Neuron (in vitro differentiated cells): ENCODE measurements around the gene MPLKIP.
"Not testable (repeated sequence)": the region's sequence is repeated elsewhere in the genome, so short reads cannot be mapped to it uniquely, and the experiment has no call there.

Experiments used
- H2AFZ ChIP-seq: one replicate; pipeline ENCODE4 v1.6.1; 2013; ENCODE audit warnings: low read depth, mild to moderate bottlenecking, inconsistent platforms, low read length, moderate library complexity
- H3K27me3 ChIP-seq: one replicate; pipeline ENCODE4 v1.6.1; 2013; ENCODE audit warnings: low read length; ENCODE audit not compliant: insufficient read depth
- H3K36me3 ChIP-seq: one replicate; pipeline ENCODE4 v1.6.1; 2013; ENCODE audit warnings: low read length; ENCODE audit not compliant: insufficient read depth
- H3K4me1 ChIP-seq: one replicate; pipeline ENCODE4 v1.6.1; 2013; ENCODE audit warnings: low read length; ENCODE audit not compliant: insufficient read depth
- H3K4me3 ChIP-seq: 2 replicates; pipeline ENCODE4 v1.5.1; 2013; ENCODE audit warnings: mild to moderate bottlenecking, low read length, moderate library complexity
- H3K9me3 ChIP-seq: one replicate; pipeline ENCODE4 v1.6.1; 2013; ENCODE audit warnings: low read length

MPLKIP gene

DNA sequence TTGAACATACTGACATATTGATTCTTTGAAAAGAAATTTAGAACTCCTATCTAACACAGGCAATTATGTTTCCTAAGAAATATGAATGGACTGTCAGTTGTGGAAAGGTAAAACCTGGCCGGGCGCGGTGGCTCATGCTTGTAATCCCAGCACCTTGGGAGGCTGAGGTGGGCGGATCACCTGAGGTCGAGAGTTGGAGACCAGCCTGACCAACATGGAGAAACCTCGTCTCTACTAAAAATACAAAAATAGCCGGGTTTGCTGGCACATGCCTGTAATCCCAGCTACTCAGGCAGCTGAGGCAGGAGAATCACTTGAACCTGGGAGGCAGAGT, 13.8 kb upstream of the MPLKIP start:
- H3K9me3 ChIP-seq, H3K4me3 ChIP-seq, H3K4me1 ChIP-seq, H3K36me3 ChIP-seq, H3K27me3 ChIP-seq, H2AFZ ChIP-seq: not testable (repeated sequence)

DNA sequence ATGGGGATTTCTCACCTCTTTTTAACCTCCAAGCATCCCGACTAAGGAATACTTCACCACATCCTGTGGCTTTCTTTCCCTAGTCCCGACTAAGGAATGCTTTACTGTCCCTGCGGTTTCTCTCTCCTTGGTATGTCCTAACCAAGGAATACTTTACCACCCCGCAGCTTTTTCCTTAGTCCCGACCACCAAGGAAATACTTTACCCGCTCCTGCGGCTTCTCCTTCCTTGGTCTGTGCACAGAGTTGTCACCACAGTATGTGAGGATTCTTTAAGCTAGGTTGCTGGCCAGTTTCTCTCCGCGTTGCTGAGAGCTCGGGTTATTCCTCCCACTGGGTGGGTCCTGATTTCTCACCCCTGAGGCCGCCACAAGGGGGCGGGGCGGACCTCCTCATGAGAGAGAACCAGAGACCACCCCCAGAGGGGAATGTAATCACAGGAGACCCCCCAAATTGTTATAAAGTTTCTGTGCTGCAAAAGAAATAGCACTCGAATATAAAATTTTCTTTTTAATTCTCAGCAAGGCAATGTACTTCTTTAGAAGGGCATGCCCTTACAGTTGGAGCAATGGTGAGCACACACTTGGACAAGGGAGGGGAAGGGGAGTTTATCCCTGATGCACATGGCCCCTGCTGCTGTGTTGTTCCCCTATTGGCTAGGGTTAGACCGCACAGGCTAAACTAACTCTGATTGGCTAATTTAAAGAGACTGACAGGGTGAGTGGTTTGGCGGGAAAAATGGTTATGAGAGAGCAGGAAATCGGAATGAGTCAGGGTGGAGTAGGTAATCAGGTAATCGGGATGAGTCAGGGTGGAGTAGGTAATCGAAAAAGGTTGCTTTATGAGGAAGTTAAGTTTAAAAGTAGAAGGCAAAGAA, 13.2 kb upstream of the MPLKIP start:
- no peaks in the 10 kb centered on the region for H3K4me1 ChIP-seq
- no peak overlapping the region for H2AFZ ChIP-seq
- no peaks in the 10 kb centered on the region for H3K27me3 ChIP-seq
- H3K4me3 ChIP-seq = no peak overlapping the region
- H3K36me3 ChIP-seq = no peaks in the 10 kb centered on the region
- no peaks in the 10 kb centered on the region for H3K9me3 ChIP-seq

DNA sequence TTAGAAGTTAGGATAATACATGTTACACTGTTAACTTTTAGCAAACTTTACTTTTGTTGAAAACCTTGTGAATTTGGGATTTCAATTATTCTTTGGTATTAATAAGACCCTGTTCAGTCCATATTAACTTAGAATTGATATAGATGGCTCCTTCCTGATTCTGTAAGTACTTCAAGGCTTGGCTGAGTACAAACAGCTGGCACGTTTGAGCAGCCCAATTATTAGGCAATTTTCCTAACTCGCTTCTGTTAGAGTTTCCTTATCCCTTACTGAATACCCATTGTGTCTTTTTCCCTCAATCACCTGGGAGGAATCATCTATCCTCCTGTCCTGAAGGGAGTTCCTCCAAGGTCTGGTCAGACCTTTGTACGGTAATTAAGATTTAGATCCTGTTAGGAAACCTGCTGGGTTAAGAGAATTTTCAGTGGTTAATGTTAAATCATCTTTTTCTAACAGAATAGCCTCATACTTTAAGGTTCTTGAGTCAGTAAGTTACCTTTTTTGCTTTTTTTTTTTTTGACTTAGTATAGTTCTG, 11.2 kb upstream of the MPLKIP start:
- H2AFZ ChIP-seq, H3K4me3 ChIP-seq, H3K36me3 ChIP-seq, H3K9me3 ChIP-seq, H3K27me3 ChIP-seq, H3K4me1 ChIP-seq: not testable (repeated sequence)

DNA sequence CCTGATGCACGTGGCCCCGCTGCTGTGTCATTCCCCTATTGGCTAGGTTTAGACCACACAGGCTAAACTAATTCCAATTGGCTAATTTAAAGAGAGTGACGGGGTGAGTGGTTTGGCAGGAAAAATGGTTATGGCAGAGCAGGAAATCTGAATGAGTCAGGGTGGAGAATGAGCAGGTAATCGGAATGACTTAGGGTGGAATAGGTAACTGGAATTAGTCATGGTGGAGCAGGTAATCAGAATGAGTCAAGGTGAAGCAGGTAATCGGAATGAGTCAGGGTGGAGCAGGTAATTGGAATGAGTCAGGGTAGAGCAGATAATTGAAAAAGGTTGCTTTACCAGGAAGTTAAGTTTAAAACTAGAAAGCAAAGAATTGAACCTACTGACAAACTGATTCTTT, 7.5 kb upstream of the MPLKIP start:
- H3K4me3 ChIP-seq, H3K9me3 ChIP-seq, H3K36me3 ChIP-seq, H2AFZ ChIP-seq, H3K4me1 ChIP-seq, H3K27me3 ChIP-seq: not testable (repeated sequence)

DNA sequence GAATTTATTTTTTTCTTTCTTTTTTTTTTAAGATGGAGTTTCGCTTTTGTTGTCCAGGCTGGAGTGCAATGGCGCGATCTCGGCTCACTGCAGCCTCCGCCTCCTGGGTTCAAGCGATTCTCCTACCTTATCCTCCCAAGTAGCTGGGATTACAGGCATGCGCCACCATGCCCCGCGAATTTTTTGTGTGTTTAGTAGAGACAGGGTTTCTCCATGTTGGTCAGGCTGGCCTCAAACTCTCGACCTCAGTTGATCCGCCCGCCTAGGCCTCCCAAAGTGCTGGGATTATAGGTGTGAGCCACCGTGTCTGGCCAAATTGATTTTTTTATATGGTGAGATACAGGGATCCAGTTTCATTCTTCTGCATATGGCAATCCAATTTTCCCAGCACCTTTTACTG, 5.5 kb upstream of the MPLKIP start:
- not testable (repeated sequence) for H3K27me3 ChIP-seq, H3K4me3 ChIP-seq, H3K36me3 ChIP-seq, H2AFZ ChIP-seq, H3K9me3 ChIP-seq, H3K4me1 ChIP-seq

DNA sequence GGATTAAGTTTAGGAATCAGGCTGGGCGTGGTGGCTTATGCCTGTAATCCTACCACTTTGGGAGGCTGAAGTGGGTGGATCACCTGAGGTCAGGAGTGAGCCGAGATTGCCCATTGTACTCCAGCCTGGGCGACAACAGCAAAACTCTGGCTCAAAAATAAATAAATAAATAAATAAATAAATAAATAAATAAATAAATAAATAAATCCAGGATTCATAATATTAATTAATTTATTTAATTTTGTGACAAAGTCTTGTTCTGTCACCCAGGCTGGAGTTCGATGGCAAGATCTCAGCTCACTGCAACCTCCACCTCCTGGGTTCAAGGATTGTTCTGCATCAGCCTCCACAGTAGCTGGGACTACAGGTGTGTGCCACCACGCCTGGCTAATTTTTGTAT, 4.6 kb upstream of the MPLKIP start:
- H3K4me3 ChIP-seq = no peak overlapping the region
- no peaks in the 10 kb centered on the region for H3K27me3 ChIP-seq
- peaks cover 3% of the 10 kb centered on the region for H3K4me1 ChIP-seq
- no peaks in the 10 kb centered on the region for H3K9me3 ChIP-seq
- H2AFZ ChIP-seq = no peak overlapping the region
- no peaks in the 10 kb centered on the region for H3K36me3 ChIP-seq

DNA sequence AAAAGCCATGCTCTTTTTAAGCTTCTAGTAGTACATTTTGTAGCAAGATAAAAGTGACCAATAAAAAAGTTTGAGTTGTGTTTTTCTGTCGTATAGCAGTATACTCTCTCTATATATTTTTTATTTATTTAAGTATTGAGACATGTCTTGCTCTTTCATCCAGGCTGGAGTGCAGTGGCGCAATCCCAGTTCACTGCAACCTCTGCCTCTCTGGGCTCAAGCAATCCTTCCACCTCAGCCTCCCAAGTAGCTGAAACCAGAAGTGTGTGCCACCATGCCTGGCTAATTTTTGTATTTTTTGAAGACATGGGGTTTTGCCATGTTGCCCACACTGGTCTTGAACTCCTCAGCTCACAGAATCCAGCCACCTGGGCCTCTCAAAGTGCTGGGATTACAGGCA, 3.1 kb upstream of the MPLKIP start:
- Histone ChIP-seq H3K4me1 (peaks cover 11% of the 10 kb centered on the region), H3K9me3 (no peaks in the 10 kb centered on the region), H3K36me3 (peaks cover 3% of the 10 kb centered on the region), H3K27me3 (no peaks in the 10 kb centered on the region), H2AFZ (no peak overlapping the region), H3K4me3 (no peak overlapping the region)

DNA sequence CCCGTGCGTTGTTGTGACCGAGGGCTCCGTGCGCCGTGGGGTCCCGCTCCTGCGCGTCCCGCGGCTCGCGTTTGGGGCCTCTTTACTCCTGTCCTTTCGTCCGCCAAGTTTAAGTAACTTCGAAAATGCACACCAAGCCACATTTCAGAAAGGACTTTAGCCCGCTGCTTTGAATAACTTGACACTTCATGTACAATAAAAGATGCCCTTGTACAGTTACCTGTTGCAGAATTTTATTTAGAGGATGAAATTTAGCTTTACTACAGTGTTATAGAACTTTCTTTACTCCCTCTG, 842 bp upstream of the MPLKIP start:
- H3K4me1 ChIP-seq = peaks cover 11% of the 10 kb centered on the region
- H3K4me3 ChIP-seq = peak overlapping the region; percentile 94
- peak overlapping the region; percentile 82 for H2AFZ ChIP-seq
- H3K27me3 ChIP-seq = no peaks in the 10 kb centered on the region
- no peaks in the 10 kb centered on the region for H3K9me3 ChIP-seq
- H3K36me3 ChIP-seq = peaks cover 14% of the 10 kb centered on the region

DNA sequence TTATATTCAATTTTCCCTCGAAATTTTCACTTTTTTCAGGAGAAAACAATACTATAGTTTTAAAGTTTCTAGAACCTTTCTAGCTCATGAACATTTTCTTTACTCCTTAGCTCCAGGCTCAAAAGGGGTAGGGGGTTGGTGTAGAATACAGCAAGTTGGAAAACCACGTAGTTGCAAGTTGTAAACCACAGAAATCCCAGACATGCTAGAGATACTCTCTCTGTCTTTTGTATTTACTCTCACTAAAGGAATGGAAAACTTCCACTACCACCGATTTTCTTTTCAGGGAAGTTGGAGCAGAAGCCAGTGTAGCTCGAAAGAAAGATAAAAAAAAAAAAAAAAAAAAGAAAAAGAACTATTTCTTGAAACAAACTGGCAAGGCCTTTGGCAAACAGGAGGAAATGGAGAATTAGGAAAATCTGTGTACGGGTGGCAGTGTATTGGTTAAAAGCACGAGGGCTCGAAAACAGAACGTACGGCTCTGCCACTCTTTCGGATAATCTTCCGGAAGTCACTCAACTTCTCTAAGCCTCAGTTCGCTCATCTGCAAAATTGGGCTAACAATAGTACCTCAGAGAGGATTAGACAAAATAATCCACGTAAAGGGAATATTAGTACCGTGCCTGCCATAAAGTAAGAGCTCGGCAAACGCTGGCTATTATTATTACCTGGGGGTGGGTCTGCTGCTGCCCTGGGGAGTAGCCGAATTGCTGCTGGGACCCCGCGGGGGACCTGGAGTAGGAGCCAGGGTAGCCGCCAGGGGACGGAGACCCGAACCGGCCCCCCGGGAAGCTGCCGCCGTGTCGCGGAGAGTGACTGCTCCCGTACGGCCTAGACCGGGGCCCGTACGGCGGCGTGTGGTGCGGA, 628 bp downstream of the MPLKIP start:
- H3K27me3 ChIP-seq = no peaks in the 10 kb centered on the region
- H3K9me3 ChIP-seq = no peaks in the 10 kb centered on the region
- H2AFZ ChIP-seq = peak overlapping the region; percentile 82
- H3K4me1 ChIP-seq = peaks cover 11% of the 10 kb centered on the region
- H3K36me3 ChIP-seq = peaks cover 14% of the 10 kb centered on the region
- H3K4me3 ChIP-seq = peak overlapping the region; percentile 94

DNA sequence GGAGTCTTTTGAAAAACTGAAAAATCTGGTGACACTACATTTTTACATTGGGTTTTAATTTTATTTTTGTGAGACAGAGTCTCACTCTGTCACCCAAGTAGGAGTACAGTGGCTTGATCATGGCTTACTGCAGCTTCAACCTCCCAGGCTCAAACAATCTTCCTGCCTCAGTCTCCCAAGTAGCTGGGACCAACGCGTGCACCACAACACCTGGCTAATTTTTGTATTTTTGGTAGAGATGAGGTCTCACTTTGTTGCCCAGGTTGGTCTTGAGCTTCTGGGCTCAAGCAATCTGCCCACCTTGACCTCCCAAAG, 11.5 kb downstream of the MPLKIP start:
- H2AFZ ChIP-seq = no peak overlapping the region
- H3K4me1 ChIP-seq = no peaks in the 10 kb centered on the region
- no peak overlapping the region for H3K4me3 ChIP-seq
- no peaks in the 10 kb centered on the region for H3K27me3 ChIP-seq
- H3K36me3 ChIP-seq = peaks cover 6% of the 10 kb centered on the region
- peaks cover 2% of the 10 kb centered on the region for H3K9me3 ChIP-seq

DNA sequence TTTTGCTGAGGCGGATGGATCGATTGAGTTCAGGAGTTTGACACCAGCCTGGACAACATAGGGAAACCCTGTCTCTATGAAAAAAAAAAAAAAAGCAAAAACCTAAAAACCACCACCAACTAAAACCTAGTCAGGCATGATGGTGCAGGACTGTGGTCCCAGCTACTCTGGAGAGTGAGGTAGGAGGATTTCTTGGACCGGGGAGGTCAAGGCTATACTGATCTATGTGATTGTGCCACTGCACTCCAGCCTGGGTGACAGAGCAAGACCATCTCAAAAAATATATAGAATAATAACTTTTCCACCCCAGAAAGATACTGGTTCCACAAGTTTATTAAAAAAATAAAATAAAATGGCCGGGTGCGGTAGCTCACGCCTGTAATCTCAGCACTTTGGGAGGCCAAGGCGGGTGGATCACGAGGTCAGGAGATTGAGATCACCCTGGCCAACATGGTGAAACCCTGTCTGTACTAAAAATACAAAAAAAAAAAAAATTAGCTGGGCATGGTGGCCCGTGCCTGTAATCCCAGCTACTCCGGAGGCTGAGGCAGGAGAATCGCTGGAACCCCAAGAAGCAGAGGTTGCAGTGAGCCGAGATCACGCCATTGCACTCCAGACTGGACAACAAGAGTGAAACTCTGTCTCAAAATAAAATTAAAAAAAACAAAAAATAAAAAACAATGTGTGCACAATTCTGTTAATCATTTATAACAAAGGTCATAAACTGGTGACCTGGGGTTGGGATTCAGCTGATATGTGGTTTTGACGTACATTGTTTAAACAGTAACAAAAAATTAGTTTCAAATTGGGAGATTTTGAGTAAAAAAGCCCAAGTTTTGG, 12.1 kb downstream of the MPLKIP start:
- not testable (repeated sequence) for H3K27me3 ChIP-seq, H2AFZ ChIP-seq, H3K4me1 ChIP-seq, H3K9me3 ChIP-seq, H3K4me3 ChIP-seq, H3K36me3 ChIP-seq

DNA sequence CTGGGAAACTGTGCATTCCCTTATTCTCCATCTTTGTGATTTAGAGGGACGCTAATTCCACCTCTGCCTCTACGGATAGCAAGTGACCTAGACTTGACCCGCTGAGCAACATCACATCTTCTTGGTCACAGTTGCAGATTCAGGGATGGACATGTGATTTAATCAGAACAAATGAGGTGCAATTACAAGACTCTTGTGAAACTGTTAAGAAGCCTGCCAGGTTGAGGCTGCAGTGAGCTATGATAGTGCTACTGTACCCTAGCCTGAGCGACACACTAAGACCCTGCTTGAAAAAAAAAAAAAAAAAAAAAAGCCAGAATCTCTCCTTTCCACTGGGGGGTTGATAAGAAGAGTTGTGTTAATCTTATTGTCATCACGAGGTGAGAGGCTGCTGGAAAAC, 14.4 kb downstream of the MPLKIP start:
- peaks cover 2% of the 10 kb centered on the region for H3K9me3 ChIP-seq
- no peak overlapping the region for H2AFZ ChIP-seq
- H3K4me3 ChIP-seq = no peak overlapping the region
- peaks cover 4% of the 10 kb centered on the region for H3K36me3 ChIP-seq
- no peaks in the 10 kb centered on the region for H3K27me3 ChIP-seq
- no peaks in the 10 kb centered on the region for H3K4me1 ChIP-seq

DNA sequence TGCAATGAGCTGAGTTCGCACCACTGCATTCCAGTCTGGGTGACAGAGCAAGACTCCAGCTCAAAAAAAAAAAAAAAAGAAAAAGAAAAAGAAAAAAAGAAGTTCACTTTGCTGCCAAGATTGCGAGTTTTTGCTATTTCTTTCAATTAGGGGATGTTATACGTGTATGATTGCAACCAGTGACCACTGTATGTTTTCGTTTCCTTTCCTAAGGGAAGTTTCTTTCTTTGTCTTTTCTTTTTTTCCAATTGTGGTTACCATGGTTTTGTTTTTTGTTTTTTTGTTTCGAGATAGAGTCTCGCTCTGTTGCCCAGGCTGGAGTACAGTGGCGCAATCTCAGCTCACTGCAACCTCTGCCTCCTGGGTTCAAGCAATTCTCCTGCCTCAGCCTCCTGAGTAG, 16.2 kb downstream of the MPLKIP start:
- H3K27me3 ChIP-seq, H3K4me1 ChIP-seq, H2AFZ ChIP-seq, H3K9me3 ChIP-seq, H3K4me3 ChIP-seq, H3K36me3 ChIP-seq: not testable (repeated sequence)
